HEK293T (cell line): ENCODE results near the gene FERMT2.

Experiments
- ARNT ChIP-seq: fragments of 450-650 bp; IDR thresholded peaks from 2 replicates; pipeline ENCODE4 v1.6.1; 2017; ENCODE audit warnings: mild to moderate bottlenecking
- CTBP1 ChIP-seq: fragments of 450-650 bp; IDR thresholded peaks from 2 replicates; pipeline ENCODE4 v1.6.1; 2016; ENCODE audit warnings: borderline replicate concordance
- TARDBP ChIP-seq: fragments of 450-650 bp; IDR thresholded peaks from 2 replicates; pipeline ENCODE4 v1.6.1; 2016

GRCh38 chr14:52939427-52939826 lies 11.4 kb downstream of the FERMT2 start:
- no peak for TF ChIP-seq ARNT
- TF ChIP-seq CTBP1 = no peak
- no peak for TF ChIP-seq TARDBP
